Measurements from ENCODE around the gene RAB36. TPM values are rescaled to one million over a fixed set of nuclear protein-coding genes. Genes with fewer than 3 reads are reported as not detected.

RAB36 gene
- total RNA-seq, 1 experiment from 2014 or later, result 9.1 TPM

GRCh38 chr22:23118647-23119493 is 26.4 kb upstream of the RAB36 start:
- in situ Hi-C loops (cut with HindIII; ENCODE audit: low pct_unique_long_range_greater_than_20kb, low sequenced_read_pairs), result no loop called here
- no peak for DNase-seq (ENCODE audit: low read depth)

DNA sequence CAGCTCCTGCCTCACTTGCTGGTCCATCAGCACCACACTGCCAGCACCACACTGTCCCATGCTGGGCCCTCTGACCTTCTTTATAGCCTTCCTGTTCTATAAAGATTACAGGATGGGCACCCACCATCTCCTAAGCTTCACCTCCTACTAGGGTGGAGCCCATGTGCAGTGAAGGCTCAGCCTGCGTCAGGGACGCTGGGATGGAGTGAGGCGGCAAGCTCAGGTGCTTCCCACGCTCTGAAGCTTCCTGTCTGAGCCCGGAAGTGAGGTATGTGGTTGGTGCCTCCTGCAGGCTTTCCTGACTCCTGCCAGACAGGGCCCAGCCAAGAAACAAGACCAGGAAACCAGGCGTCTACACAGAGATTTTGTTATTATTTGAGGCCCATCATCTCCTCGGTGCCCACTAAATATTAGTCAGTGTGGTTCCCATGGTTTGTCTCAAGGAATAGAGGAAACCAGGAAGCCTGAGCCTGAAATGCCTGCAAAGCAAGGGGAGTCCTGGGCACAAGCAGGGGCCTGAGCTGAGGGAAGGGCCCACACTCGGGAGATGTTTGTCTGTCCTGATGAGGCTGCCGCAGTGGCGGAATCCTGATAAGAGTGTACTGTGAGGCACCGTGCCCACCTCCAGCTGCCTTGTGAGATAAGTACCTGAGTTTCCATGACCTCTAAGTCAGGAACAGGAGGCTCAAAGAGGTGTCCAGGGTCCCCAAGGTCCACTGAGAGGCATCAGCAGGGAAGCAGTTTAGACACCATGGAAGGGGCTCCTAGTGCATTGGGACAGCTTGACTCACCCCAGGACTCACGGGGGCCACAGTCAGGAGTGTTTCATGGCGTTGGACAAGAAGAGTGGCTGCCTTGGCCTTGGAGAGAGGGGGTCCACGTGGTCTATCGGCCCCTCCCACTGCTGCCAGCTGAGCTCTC is 25.5 kb upstream of the RAB36 start:
- in situ Hi-C loops (cut with HindIII; ENCODE audit: low pct_unique_long_range_greater_than_20kb, low sequenced_read_pairs), result no loop called here
- no peak for DNase-seq (ENCODE audit: low read depth)

DNA sequence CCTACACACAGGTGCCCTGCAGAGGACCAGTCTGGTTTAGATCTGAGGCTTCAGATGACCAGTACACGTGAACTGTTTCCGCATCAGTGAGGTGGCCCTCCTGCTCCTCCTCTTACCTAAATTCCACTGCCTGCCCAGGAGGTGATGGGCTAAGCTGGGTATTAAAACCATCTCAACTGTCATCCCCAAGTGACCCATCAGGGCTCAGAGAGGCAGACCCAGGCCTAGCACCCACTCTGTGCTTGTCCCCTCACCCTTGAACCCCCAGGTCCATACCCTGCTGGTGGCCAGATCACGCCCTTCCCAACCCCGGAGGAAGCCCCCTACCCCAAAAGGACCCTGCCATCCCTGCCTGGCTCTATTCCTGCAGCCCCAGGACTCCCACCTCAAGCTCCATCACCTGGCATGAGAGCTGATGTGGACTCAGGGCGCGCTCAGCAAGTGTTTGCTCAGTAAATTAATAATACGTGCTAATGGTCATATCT is 24.8 kb upstream of the RAB36 start:
- in situ Hi-C loops (cut with HindIII; ENCODE audit: low pct_unique_long_range_greater_than_20kb, low sequenced_read_pairs), result no loop called here

GRCh38 chr22:23121000-23121421 is 24.3 kb upstream of the RAB36 start:
- in situ Hi-C loops (cut with HindIII; ENCODE audit: low pct_unique_long_range_greater_than_20kb, low sequenced_read_pairs), result no loop called here
- DNase-seq (ENCODE audit: low read depth), result no peak

More for the DNA sequence above, 24.8 kb upstream of the RAB36 start:
- DNase-seq (ENCODE audit: low read depth), result no peak

- no peak for DNase-seq (ENCODE audit: low read depth)
- in situ Hi-C loops (cut with HindIII; ENCODE audit: low pct_unique_long_range_greater_than_20kb, low sequenced_read_pairs), result no loop called here
These were observed 23.9 kb upstream of the RAB36 start for GRCh38 chr22:23121424-23121823.

- in situ Hi-C loops (cut with HindIII; ENCODE audit: low pct_unique_long_range_greater_than_20kb, low sequenced_read_pairs), result no loop called here
- no peak for DNase-seq (ENCODE audit: low read depth)
These were observed 22.9 kb upstream of the RAB36 start for GRCh38 chr22:23122216-23122957.

- in situ Hi-C loops (cut with HindIII; ENCODE audit: low pct_unique_long_range_greater_than_20kb, low sequenced_read_pairs), result no loop called here
- DNase-seq (ENCODE audit: low read depth), result no peak
These were observed 22.1 kb upstream of the RAB36 start for GRCh38 chr22:23122992-23123803.

- DNase-seq (ENCODE audit: low read depth), result no peak
- in situ Hi-C loops (cut with HindIII; ENCODE audit: low pct_unique_long_range_greater_than_20kb, low sequenced_read_pairs), result no loop called here
These were observed 21.4 kb upstream of the RAB36 start for GRCh38 chr22:23123804-23124254.

DNA sequence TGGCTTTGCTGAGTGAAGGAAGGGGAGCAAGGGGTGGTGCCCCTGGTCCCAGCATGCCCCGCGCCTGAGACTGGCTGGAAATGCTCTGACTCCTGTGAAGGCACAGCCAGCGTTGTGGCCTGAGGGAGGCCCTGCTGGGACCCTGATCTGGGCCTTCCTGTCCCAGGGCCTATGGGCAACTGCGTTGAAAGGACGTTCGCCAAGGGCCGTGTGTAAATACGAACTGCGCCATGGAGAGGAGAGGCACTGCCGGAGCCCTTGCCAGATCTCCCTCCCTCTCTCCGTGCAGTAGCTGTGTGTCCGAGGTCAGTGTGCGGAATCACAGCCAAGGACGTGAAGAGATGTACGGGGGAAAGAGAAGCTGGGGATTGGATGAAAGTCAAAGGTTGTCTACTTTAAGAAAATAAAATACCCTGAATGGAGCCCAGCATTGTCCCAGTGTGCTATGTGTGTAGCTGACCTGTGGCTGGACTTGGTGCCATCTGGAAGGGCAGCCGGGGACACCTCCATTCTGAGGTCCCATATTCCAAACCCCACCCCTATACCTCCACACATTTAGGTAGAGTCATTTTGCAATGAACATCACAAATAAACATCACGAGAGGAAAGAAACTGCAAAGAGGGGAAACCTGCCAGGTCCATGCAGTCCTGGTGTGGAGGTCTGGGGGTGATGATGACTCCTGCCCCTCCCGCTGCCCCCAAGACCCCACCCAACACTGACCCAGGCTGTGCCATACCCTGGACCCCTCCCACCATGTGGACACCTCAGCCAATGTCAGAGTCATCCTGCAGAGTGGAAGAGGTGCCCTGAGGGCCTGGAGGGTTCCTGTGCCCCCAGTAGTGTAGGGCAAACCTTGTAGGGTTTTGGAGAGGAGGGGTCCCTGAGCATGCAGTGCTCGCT is 20.4 kb upstream of the RAB36 start:
- in situ Hi-C loops (cut with HindIII; ENCODE audit: low pct_unique_long_range_greater_than_20kb, low sequenced_read_pairs), result no loop called here
- DNase-seq (ENCODE audit: low read depth), result no peak

- DNase-seq (ENCODE audit: low read depth), result no peak
- in situ Hi-C loops (cut with HindIII; ENCODE audit: low pct_unique_long_range_greater_than_20kb, low sequenced_read_pairs), result no loop called here
These were observed 19.7 kb upstream of the RAB36 start for GRCh38 chr22:23125512-23126103.

DNA sequence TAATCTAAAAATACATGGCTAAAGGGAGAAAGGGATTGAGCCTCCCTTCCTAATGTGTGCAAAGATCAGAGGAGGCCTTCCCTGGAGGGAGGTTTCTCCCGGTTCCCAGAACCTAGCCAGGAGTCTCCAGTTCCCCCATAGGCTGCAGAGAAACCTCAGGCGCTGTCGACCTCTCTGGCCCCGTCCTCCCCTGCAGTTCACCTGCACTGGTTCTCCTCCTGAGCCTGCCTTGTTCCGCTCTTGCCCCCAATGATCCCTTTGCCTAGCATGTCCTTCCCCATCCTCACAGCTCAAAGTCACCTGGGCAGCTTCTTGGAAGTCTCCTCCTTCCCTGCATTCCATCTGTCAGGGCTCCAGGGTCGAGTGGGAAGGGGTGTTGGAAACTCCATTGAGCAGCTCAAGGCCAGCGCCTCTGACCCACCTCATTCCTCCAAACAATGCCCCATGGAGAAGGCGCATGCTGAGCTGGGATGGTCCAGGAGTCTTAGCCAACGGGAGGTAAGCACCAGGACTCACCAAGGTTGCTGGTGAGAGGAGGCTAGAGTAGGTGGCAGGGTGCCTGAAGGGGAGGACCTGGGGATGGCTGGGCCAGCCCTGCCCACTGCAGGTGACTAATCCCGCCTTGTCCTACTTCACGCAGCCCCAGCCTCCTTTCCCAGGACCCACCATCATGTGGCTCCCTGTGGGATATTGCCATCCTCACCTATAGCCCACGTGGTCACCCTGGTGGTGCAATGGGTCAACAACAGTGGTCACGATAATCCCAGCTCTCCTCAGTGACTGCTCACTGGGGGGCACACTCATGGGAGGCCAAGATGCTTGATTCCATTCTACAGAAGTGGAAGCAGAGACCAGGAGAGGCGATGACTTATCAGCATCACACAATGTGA is 18.9 kb upstream of the RAB36 start:
- in situ Hi-C loops (cut with HindIII; ENCODE audit: low pct_unique_long_range_greater_than_20kb, low sequenced_read_pairs), result no loop called here
- no peak for DNase-seq (ENCODE audit: low read depth)

DNA sequence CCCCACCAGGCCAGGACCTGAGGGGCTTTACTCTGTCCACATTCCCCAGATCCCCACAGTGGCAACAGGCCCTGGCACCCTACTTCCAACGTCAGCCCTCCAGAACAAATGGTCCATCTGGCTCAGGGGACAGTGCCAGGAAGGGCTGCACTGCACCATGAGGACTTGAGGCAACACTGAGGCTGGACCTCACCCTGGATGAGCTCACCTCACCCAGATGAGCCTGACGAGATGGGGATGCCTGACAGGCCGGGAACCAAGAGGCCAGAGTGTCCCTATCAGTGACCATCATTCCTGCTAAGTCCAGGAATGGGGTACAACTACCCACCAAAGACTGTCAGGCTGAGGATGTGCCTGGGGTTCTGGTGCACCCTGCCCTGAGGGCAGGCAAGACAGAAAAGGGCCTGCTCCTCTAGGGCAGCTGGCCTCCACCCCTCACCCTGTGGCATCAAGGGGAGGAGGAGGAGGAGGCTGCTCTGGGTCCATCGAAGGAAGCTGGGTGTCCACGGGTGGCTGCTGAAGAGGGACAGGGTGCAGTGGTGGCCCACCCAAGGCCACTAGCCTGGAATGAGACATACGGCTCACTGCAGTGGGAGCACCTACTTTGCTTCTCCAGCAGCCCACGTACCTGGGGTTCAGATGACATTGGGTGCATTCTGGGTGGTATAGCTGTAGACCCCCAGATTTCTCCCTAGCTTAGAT is 18.1 kb upstream of the RAB36 start:
- no peak for DNase-seq (ENCODE audit: low read depth)
- in situ Hi-C loops (cut with HindIII; ENCODE audit: low pct_unique_long_range_greater_than_20kb, low sequenced_read_pairs), result no loop called here

- no peak for DNase-seq (ENCODE audit: low read depth)
- in situ Hi-C loops (cut with HindIII; ENCODE audit: low pct_unique_long_range_greater_than_20kb, low sequenced_read_pairs), result no loop called here
These were observed 17.5 kb upstream of the RAB36 start for GRCh38 chr22:23127788-23128187.

- in situ Hi-C loops (cut with HindIII; ENCODE audit: low pct_unique_long_range_greater_than_20kb, low sequenced_read_pairs), result no loop called here
- DNase-seq (ENCODE audit: low read depth), result peak; percentile 28
These were observed 16.8 kb upstream of the RAB36 start for GRCh38 chr22:23128269-23129108.

All from Caki2 (cell line).